ENCODE data around the gene SLC35F1. TPM values are rescaled to one million over a fixed set of nuclear protein-coding genes. Genes with fewer than 3 reads are reported as not detected.

Gene SLC35F1
- total and polyA plus RNA-seq, 2 donors (not counting 3 experiments of a cell fraction or from before 2014, with no cell fraction given): not detected

DNA sequence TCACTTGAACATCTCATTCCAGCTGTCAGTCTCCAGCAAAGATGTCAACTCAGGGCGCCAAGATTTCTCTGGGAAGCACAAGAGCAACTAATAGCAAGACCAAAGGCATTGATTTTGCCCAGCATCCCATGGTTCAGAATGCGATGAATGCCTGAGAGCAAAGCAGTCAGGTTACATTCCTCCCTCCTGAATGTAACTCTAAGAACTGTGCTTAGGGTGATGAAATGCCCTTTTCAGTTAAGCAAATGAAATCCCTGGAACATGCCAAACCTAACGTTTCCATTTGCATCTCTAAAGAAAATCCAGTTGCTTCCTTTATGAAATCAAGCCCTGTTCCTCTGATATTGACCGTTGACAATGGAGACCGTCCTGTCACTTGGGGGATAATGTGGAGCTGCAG is 417.1 kb downstream of the SLC35F1 start:
- POLR2A ChIA-PET: no interaction called here
- no peaks in the 10 kb centered on the region for H3K9me3 ChIP-seq (replicated peaks; ENCODE audit: control insufficient read depth, insufficient read depth, low read length)
- H3K4me1 ChIP-seq (ENCODE audit: control insufficient read depth, extremely low read depth, insufficient read depth, low read length): no peaks in the 10 kb centered on the region
- H2AFZ ChIP-seq (ENCODE audit: low read depth, low read length): no peak overlapping the region
- no peaks in the 10 kb centered on the region for H4K20me1 ChIP-seq (replicated peaks; ENCODE audit: control insufficient read depth, extremely low read depth, insufficient read depth, low read length)
- H3K4me2 ChIP-seq (ENCODE audit: insufficient read depth, low read length): no peak overlapping the region
- FAIRE-seq: no peak
- dilution Hi-C loops (cut with MboI; ENCODE audit: extremely low pct_ligation_motif_present, low sequenced_read_pairs) (no loop called here), intact Hi-C loops (cut with micrococcal nuclease) (no loop called here)
- BruUV-seq (replicated peaks): no TSS peak
- H3K79me2 ChIP-seq (ENCODE audit: control insufficient read depth, insufficient read depth, low read length): no peaks in the 10 kb centered on the region
- no peak overlapping the region for H3K9ac ChIP-seq (replicated peaks; ENCODE audit: extremely low read depth, insufficient read depth, low read length)
- CTCF ChIA-PET: no interaction called here
- TF ChIP-seq FOS (IDR thresholded peaks at IDR 0.05; ENCODE audit: borderline replicate concordance, insufficient read depth, low read length) (no peak), CTCF (IDR thresholded peaks at IDR 0.05; ENCODE audit: extremely low read depth in 1 of 2, insufficient read depth in 1 of 2, low read depth in 1 of 2, low read length in 2 of 2) (no peak), POLR2A (IDR thresholded peaks at IDR 0.05; ENCODE audit: low read depth, low read length) (no peak), JUN (IDR thresholded peaks at IDR 0.05; ENCODE audit: borderline replicate concordance, insufficient read depth, insufficient read length, low read depth) (no peak), POLR2AphosphoS5 (IDR thresholded peaks at IDR 0.05; ENCODE audit: insufficient read depth, low read depth, low read length) (no peak)
- no peaks in the 10 kb centered on the region for H3K27me3 ChIP-seq (ENCODE audit: control insufficient read depth in 2 of 2, insufficient read depth in 2 of 2, low read length in 2 of 2)
- H3K36me3 ChIP-seq (ENCODE audit: control insufficient read depth in 2 of 2, extremely low read depth in 1 of 2, insufficient read depth in 2 of 2, low read length in 2 of 2): no peaks in the 10 kb centered on the region
- H3K9me1 ChIP-seq (replicated peaks; ENCODE audit: control insufficient read depth, extremely low read depth, insufficient read depth, low read length): no peaks in the 10 kb centered on the region
- DNase-seq (ENCODE audit: low read depth, low spot score): no peak
- H3K4me3 ChIP-seq (replicated peaks in 1 of 3; ENCODE audit: insufficient read depth in 1 of 3, low read depth in 1 of 3, low read length in 3 of 3): no peak overlapping the region
- no peak overlapping the region for H3K27ac ChIP-seq (ENCODE audit: insufficient read depth, low read depth, low read length)

- no peak for DNase-seq (ENCODE audit: low read depth, low spot score)
- H3K27ac ChIP-seq (ENCODE audit: insufficient read depth, low read depth, low read length): no peak overlapping the region
- POLR2A ChIA-PET: no interaction called here
- CTCF ChIA-PET: no interaction called here
- H3K9me1 ChIP-seq (replicated peaks; ENCODE audit: control insufficient read depth, extremely low read depth, insufficient read depth, low read length): no peaks in the 10 kb centered on the region
- no peaks in the 10 kb centered on the region for H3K79me2 ChIP-seq (ENCODE audit: control insufficient read depth, insufficient read depth, low read length)
- no peak overlapping the region for H2AFZ ChIP-seq (ENCODE audit: low read depth, low read length)
- no peaks in the 10 kb centered on the region for H3K9me3 ChIP-seq (replicated peaks; ENCODE audit: control insufficient read depth, insufficient read depth, low read length)
- no TSS peak for BruUV-seq (replicated peaks)
- H3K4me2 ChIP-seq (ENCODE audit: insufficient read depth, low read length): no peak overlapping the region
- no peak overlapping the region for H3K9ac ChIP-seq (replicated peaks; ENCODE audit: extremely low read depth, insufficient read depth, low read length)
- TF ChIP-seq POLR2AphosphoS5 (IDR thresholded peaks at IDR 0.05; ENCODE audit: insufficient read depth, low read depth, low read length) (no peak), JUN (IDR thresholded peaks at IDR 0.05; ENCODE audit: borderline replicate concordance, insufficient read depth, insufficient read length, low read depth) (no peak), MYC (IDR thresholded peaks at IDR 0.05; ENCODE audit: low read depth, low read length) (no peak), POLR2A (IDR thresholded peaks at IDR 0.05; ENCODE audit: low read depth, low read length) (no peak), GATA2 (IDR thresholded peaks at IDR 0.05; ENCODE audit: insufficient read depth, insufficient read length, low read depth, low read length) (no peak), FOS (IDR thresholded peaks at IDR 0.05; ENCODE audit: borderline replicate concordance, insufficient read depth, low read length) (no peak), CTCF (IDR thresholded peaks at IDR 0.05; ENCODE audit: extremely low read depth in 1 of 2, insufficient read depth in 1 of 2, low read depth in 1 of 2, low read length in 2 of 2) (no peak), EZH2 (IDR thresholded peaks at IDR 0.05; ENCODE audit: borderline replicate concordance, low read depth, low read length, severe bottlenecking) (no peak)
- TF ChIP-seq, protein P1, sequence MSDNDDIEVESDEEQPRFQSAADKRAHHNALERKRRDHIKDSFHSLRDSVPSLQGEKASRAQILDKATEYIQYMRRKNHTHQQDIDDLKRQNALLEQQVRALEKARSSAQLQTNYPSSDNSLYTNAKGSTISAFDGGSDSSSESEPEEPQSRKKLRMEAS (IDR thresholded peaks at IDR 0.05; ENCODE audit: insufficient read depth, insufficient read length): no peak
- no peaks in the 10 kb centered on the region for H3K27me3 ChIP-seq (ENCODE audit: control insufficient read depth in 2 of 2, insufficient read depth in 2 of 2, low read length in 2 of 2)
- H3K4me1 ChIP-seq (ENCODE audit: control insufficient read depth, extremely low read depth, insufficient read depth, low read length): no peaks in the 10 kb centered on the region
- H3K36me3 ChIP-seq (ENCODE audit: control insufficient read depth in 2 of 2, extremely low read depth in 1 of 2, insufficient read depth in 2 of 2, low read length in 2 of 2): no peaks in the 10 kb centered on the region
- FAIRE-seq: no peak
- intact Hi-C loops (cut with micrococcal nuclease) (no loop called here), dilution Hi-C loops (cut with MboI; ENCODE audit: extremely low pct_ligation_motif_present, low sequenced_read_pairs) (no loop called here)
- no peaks in the 10 kb centered on the region for H4K20me1 ChIP-seq (replicated peaks; ENCODE audit: control insufficient read depth, extremely low read depth, insufficient read depth, low read length)
- no peak overlapping the region for H3K4me3 ChIP-seq (replicated peaks in 1 of 3; ENCODE audit: insufficient read depth in 1 of 3, low read depth in 1 of 3, low read length in 3 of 3)
Measured at GRCh38 chr6:118325220-118325860, 418.3 kb downstream of the SLC35F1 start.

Data from endothelial cell of umbilical vein (primary cell).